GM11168 (cell line): ENCODE measurements around the gene NIPBL.
"Not testable (repeated sequence)": the region's sequence is repeated elsewhere in the genome, so short reads cannot be mapped to it uniquely, and the experiment has no call there.

ENCODE experiments used
- in situ Hi-C: fragments of 300-500 bp; cut with MboI; formaldehyde crosslinking; loops from one replicate; pipeline ENCODE4 v1.12.0; 2022; ENCODE audit warnings: low sequenced_read_pairs; ENCODE audit not compliant: unreplicated experiment

The NIPBL gene

DNA sequence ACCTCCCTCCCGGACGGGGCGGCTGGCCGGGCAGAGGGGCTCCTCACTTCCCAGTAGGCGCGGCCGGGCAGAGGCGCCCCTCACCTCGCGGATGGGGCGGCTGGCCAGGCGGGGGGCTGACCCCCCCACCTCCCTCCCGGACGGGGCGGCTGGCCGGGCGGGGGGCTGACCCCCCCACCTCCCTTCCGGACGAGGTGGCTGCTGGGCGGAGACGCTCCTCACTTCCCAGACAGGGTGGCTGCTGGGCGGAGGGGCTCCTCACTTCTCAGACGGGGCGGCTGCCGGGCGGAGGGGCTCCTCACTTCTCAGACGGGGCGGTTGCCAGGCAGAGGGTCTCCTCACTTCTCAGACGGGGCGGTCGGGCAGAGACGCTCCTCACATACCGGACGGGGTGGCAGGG lies 136.6 kb downstream of the NIPBL start:
- in situ Hi-C loops: not testable (repeated sequence)

DNA sequence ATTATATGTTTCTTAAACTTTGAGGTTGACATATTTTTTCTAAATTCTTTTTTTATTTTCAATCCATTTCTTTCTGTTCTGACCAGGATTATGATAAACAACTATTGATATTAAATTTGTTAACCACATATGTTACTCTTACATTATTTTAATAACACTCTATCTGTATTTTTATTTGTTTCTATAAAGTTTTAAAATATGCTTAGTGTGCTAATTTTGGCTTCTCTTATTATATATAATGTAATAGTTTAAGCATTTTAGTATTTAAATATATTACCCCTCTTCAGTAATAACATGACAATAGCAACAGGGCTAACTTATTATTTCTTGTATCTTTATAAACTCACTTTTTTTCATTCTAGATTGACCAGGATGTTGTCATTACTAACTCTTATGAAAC lies 137.8 kb downstream of the NIPBL start:
- in situ Hi-C loops: no loop called here

DNA sequence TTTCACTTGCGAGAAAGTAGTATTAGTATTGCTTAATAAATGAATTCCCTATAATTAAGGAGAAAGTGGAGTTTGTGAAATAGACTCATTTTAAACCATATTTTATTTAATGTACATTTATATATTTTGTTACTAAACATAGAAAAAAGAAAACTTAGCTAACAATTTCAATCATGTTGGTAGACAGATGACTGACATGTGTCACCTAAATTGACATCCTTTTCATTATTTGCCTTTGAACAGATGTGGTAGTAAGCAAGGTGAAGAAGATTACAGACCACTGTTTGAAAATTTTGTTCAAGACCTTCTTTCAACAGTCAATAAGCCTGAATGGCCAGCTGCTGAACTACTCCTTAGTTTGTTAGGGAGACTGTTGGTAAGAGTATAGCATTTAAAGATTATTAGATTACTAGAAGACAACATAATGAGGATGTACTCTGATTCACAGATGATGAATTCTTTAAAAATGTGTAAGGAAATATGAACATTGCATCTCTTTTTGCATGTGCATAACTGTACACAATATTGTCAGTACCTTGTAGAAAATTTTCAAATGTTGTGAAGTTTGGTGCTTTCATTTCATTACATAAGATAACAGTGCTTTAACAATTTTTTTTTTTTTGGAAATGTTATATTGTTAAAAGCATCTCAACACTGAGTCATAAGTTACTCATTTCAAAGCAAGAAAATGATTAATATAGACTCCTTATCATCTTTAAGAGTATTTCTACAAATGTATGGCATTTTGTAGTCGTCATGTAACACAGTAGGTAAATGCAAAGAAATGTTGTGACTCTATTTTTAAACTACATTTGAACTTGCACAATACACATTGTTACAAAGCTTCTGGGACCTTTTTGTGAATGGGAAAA lies 139.5 kb downstream of the NIPBL start:
- in situ Hi-C loops: no loop called here

DNA sequence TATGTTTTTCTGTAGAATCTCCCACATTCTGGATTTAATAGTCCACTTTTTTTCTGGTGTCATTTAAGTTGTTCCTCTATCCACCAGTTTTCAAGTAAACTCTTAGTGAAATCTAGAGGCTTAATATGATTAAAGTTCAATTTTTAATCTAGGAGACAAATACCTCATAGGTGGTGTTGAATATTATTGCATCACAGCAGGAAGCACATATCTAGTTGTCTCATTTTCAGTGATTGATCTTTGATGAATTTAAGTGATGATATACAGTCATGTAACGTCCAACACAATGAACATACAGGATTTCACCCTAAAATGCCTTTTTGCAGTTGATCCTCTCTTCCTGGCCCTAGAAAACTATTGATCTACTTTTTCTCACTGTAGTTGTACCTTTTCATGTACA lies 152.3 kb downstream of the NIPBL start:
- in situ Hi-C loops: no loop called here

DNA sequence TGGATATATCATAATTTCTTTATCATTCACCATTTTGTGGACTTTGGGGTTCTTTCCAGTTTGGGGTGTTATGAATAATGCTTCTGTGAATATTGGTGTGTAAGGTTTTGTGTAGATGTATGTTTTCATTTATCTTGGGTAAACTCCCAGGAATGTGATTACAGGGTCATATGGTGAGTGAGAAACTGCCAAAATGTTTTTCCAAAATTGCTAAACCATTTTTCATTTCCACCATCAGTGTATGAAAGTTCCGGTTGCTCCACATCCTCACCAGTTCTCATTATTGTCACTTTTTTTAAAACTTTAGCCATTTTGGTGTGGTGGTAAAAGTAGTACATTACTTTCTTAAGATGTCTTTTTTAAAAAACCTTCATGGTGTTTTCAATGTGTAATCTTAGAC lies 152.9 kb downstream of the NIPBL start:
- in situ Hi-C loops: no loop called here

DNA sequence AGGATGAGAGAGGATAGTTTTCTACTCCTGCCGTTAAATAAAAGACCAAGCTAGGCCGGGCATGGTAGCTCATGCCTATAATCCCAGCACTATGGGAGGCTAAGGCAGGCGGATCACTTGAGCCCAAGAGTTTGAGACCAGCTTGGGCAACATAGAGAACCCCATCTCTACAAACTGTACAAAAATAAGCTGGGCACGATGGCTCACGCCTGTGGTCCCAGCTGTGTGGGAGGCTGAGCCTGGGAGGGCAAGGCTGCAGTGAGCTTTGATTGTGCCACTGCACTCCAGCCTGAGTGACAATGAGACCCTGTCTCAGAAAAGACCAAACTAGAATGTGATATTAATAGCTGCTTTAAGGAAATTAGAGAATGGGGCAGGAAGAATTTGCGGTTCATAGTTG lies 158.4 kb downstream of the NIPBL start:
- in situ Hi-C loops: no loop called here

DNA sequence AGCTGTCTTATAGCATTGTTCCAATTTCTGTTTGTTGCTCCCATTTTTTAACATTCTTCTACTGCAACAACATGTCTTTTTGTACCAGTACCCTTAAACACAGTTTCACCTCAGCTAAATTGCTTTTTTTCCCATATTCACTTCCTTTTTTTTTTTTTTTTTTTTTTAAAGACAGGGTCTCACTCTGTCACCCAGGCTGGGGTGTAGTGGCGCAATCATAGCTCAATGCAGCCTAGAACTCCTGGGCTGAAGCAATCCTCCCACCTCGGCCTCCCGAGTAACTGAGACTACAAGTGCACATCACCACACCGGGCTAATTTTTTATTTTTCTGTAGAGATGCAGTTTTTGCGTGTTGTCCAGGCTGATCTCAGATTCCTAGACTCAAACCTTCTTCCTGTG lies 161.3 kb downstream of the NIPBL start:
- in situ Hi-C loops: no loop called here

DNA sequence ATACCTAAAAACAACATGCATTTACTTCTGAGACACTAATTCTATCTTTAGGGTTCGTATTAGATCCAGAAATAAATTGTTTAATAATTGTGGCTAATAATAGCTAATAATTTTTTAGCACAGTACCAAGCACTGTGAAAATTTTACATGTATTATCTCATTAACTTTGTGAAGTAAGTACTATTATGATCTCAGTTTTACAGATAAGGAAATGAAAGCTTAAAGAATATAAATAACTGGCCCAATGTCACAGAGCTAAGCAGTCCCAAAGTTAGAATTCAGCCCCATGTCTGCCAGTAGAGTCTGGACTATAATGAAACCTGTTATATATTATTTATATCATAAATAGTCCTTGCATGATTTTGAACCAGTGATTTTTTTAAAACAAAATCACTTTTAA lies 163.3 kb downstream of the NIPBL start:
- in situ Hi-C loops: no loop called here

DNA sequence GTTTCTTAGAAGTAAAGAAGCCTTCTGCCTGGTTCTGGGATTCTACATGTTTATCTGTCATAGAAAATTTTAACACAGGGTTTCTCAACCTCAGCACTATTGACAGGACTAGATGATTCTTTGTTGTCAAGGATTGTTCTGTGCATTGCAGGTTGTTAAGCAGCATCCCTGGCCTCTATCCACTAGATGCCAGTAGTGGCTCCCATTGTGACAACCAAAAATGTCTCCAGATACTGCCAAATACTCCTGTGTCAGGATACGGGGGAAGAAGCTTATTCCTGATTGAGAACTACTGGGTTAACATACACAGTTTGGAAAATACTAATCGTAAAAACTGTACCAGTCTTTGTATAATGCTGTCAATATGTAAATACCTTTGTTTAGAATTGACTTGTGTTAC lies 167.1 kb downstream of the NIPBL start:
- in situ Hi-C loops: no loop called here

DNA sequence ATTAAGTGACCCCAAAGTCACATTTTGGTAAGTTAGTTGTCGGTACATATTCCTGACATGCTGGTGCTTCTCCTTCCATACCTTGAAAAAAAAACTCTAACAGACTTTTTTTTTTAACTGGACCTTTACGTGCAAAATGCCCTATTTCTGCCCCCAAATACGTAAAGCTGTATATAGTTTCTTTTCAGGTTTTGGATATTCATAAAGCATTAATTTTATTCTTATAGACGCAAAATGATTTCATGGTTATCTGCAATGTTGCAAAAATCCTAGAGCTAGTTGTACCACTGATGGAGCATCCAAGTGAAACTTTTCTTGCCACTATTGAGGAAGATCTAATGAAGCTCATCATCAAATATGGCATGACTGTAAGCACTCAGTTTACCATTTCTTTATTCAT lies 167.6 kb downstream of the NIPBL start:
- in situ Hi-C loops: no loop called here

DNA sequence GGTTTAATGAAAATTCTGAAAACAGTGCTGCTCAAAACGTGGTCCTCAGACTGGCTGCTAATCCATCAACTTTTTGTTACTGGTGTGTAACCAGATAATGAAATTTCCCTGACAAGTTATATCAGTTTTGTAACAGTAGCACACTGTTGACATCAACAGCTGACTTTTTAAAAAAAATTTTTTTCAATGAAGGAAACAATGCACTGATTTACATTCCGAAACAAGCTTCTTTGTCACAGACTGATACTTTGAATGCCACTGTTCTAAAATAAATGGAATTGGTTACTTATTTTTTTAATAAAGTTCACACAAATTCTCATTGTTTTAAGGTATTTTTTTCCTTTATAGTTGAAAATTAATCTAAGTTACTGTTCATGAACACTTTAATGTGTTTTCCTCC lies 169.1 kb downstream of the NIPBL start:
- in situ Hi-C loops: no loop called here

DNA sequence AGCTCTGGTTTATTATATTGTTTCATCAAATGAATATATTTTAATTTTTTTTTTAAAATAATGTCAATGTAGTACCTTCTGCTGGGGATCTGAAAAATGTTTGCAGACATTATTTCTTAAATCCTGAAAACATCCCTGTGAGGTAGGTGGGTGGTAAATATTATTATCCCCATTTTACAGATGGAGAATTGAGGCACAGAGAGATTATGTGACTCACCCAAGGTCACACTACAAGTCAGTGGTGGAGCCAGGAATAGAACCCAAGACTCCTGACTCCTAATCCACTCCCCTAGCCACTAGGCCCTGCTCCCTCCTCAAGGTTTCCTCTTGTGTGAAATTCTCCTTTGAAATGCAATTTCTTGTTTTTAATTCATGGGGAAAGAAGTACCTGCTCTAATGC lies 171.4 kb downstream of the NIPBL start:
- in situ Hi-C loops: no loop called here

DNA sequence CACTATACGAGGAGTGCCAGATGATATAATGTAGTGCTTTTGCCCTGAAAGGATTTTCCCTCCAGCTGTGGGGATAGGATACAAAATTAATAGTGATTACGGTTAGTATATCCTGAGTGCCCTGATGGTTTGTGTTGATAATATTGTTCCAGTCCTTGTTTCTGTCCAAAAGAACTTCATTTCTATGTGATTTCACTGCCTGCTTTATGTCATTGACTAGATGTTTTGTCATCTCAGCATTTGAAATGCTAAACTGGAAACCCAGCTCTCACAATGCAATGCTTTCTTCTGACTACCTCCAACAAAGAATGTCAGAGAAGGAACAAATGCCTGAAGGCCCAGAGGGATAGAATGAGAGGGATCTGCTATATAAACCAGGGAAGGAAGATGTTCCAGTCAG lies 177.8 kb downstream of the NIPBL start:
- in situ Hi-C loops: no loop called here

DNA sequence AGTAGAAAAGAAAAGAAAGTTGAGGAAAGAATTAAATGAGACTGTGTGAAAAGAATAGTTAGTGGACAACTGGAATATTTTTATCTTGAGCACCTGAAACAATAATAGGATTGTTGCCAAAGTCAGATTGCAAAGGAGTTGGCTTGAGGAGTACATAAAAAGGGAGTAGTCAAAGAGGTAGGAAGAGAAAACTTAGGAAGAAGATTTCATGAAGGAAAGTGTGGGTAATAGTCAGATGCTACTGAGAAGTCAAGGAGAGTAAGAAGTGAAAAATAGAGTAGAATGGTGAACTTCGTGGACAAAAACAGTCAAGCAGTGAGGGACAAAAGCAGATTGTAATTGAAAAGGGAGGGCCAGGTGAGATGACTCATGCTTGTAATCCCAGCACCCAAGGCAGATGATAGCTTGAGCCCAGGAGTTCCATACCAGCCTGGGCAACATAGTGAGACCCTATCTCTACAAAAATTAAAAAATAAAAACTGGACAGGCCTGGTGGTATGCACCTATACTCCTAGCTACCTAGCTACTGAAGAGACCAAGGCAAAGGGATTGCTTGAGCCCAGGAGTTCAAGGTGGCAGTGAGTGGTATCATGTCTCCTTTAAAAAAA lies 178.9 kb downstream of the NIPBL start:
- in situ Hi-C loops: no loop called here

DNA sequence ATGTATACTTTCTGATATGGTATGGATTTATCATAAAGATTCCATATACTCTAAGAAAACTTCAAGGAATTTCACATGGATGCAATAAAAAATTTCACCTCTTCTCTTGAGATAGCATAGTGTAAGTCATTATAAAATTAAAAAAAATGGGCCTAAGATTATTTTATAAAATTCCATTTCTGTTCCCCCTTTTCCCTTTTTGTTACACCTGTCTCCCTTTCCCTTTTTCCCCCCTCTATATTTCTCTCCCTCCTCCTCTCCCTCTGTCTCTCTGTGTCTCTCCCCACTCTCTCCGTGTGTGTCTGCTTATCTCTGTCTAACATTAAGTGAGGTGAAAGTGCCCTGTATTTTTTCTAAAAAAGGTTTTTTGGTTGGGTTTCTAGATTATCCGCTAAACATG lies 180.2 kb downstream of the NIPBL start:
- in situ Hi-C loops: no loop called here

DNA sequence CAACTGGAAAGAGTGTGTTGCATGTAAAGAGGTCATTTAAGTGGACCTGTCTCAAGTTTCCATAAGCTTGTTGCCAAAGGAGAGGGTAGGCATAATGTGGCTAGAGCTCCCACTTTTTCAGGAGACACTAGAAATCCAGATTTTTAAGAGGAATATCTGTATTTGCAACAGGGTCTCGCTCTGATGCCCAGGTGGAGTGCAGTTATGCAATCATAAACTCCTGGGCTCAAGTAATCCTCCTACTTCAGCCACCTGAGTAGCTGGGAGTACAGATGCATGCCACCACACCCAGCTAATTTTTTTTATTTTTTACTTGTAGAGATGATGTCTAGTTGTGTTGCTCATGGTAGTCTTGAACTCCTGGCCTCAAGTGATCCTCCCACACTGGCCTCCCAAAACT lies 183.5 kb downstream of the NIPBL start:
- in situ Hi-C loops: no loop called here

DNA sequence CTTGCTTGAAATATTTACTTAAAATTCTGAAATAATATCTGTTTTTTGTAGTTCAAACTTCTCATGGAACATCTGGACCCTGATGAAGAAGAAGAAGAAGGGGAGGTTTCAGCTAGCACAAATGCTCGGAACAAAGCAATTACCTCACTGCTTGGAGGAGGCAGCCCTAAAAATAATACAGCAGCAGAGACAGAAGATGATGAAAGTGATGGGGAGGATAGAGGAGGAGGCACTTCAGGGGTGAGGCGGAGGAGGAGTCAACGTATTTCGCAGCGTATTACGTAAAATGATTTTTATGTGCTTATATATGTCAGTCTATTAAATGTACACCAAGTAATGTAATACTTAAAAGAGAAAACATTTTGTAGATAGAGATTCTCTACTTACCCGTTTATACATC lies 187.2 kb downstream of the NIPBL start:
- in situ Hi-C loops: no loop called here

DNA sequence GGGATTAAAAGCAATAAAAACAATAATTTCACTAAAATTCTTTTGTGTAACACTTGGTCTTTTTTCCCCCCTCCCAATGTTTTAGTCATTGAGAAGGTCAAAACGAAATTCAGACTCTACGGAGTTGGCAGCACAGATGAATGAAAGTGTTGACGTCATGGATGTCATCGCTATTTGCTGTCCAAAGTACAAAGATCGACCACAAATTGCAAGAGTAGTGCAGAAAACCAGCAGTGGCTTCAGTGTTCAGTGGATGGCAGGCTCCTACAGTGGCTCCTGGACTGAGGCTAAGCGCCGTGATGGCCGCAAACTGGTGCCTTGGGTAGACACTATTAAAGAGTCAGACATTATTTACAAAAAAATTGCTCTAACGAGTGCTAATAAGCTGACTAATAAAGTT lies 187.9 kb downstream of the NIPBL start:
- in situ Hi-C loops: no loop called here

DNA sequence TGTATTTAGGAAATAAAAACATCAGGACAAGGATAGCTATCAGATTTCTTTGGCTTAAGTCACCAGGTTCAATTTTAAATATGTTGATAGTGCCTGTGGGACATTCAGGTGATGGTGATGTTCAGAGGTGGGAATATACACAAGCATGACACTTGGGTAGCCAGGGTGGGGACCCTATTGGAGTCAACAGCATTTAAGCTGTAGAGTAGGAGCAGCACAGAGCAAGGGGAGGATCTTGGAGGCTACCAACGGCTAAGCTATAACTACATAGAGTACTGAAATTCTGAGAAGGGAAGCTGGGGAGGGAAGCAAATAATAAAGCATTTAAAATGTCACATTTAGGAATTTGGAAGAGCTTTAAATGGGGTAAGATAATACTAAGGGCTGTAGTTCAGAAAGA lies 194.9 kb downstream of the NIPBL start:
- in situ Hi-C loops: no loop called here

DNA sequence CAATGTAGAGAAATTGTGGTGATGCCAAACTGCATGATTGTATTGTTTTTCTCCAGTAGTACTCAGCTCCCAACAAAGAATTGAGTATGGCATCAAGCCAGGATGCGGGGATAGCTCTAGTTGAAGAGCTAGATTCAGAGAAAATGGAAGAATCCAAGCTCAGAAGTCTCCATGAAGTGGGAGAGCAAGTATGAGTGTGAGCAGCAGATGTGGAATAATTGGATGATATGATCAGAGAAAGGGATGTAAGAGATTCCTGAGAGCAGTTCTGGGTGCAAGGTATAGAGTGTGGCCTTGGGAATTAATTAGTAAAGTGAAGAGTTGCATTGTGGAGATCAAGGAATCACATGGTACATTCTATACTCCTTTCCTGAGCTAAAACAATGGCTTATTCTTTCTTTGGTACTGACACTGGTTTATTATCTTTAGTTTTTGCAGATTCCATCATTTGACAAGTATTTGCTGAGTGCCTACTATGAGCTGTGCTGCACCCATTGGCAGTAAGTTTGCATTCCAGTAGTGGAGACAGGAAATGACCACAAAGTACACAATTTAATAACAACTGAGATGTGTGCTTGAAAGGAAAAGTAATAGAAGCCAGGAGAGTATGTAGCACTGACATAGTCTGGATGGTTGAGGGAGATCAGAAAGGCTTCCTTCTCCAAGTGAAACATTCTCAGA lies 195.5 kb downstream of the NIPBL start:
- in situ Hi-C loops: no loop called here

DNA sequence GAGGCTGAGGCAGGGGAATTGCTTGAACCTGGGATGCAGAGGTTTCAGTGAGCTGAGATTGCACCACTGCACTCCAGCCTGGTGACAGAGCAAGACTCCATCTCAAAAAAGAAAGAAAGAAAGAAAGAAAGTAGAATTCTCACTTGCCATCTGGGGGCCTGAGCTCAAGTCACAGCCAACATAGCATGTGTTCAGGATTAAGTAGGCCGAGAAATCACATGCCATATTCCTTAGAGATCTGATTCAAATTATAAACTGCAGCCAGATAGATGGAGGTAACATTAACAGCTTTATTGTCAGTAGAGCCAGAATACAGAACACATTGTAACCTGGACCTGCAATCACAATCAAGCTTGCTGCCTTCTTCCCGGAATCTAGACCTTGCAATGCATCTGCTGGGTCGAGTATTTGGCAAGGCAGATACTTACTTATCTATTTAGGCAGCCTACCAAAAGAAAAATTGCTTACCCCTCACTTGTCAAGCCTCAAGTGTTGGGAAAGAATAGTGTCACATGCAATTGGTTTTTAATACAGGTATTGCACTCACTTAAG lies 198.9 kb downstream of the NIPBL start:
- in situ Hi-C loops: no loop called here
